Measurements from ENCODE around the gene PLEKHO2. TPM values are rescaled to one million over a fixed set of nuclear protein-coding genes. Genes with fewer than 3 reads are reported as not detected.

The PLEKHO2 gene
- total RNA-seq, 1 donor from 2014 or later = 8.8 TPM

GRCh38 chr15:64907991-64908390 is 66.3 kb downstream of the PLEKHO2 start:
- peaks cover 10% of the 10 kb centered on the region for H3K27me3 Mint-ChIP-seq (ENCODE audit: low read depth)
- peaks cover 6% of the 10 kb centered on the region for H3K36me3 Mint-ChIP-seq
- peaks cover 27% of the 10 kb centered on the region for H3K4me1 Mint-ChIP-seq
- no peak for TF ChIP-seq CTCF (IDR thresholded peaks at IDR 0.05; ENCODE audit: unreplicated experiment)
- peaks cover 8% of the 10 kb centered on the region for H3K9me3 Mint-ChIP-seq
- H3K27ac Mint-ChIP-seq = no peak overlapping the region
- no peak overlapping the region for H3K4me3 Mint-ChIP-seq
- no peak for DNase-seq (ENCODE audit: low spot score in 2 of 2, unreplicated experiment in 2 of 2)

GRCh38 chr15:64909546-64909945 is 67.8 kb downstream of the PLEKHO2 start:
- Mint-ChIP-seq H3K4me1 (peaks cover 20% of the 10 kb centered on the region), H3K27ac (no peak overlapping the region), H3K4me3 (no peak overlapping the region), H3K9me3 (peaks cover 8% of the 10 kb centered on the region), H3K27me3 (ENCODE audit: low read depth) (peaks cover 10% of the 10 kb centered on the region), H3K36me3 (peaks cover 6% of the 10 kb centered on the region)
- TF ChIP-seq CTCF (IDR thresholded peaks at IDR 0.05; ENCODE audit: unreplicated experiment) = no peak
- DNase-seq (ENCODE audit: low spot score in 2 of 2, unreplicated experiment in 2 of 2) = no peak

GRCh38 chr15:64911311-64912186 is 69.8 kb downstream of the PLEKHO2 start, which contains the start of gene ANKDD1A:
Gene ANKDD1A (plus strand): TSS chr15:64911902. CDS start chr15:64911931, 29 bp downstream.
- Mint-ChIP-seq H3K9me3 (peaks cover under 1% of the 10 kb centered on the region), H3K27me3 (ENCODE audit: low read depth) (peaks cover 10% of the 10 kb centered on the region), H3K4me1 (peaks cover 13% of the 10 kb centered on the region), H3K27ac (no peak within 1 kb of the TSS), H3K4me3 (peak within 1 kb of the TSS; percentile 76), H3K36me3 (no peaks in the 10 kb centered on the region)
- peak in 1 of 2 experiments; percentile 76 for DNase-seq (ENCODE audit: low spot score in 2 of 2, unreplicated experiment in 2 of 2)
- no peak for TF ChIP-seq CTCF (IDR thresholded peaks at IDR 0.05; ENCODE audit: unreplicated experiment)

- no peak for DNase-seq (ENCODE audit: low spot score in 2 of 2, unreplicated experiment in 2 of 2)
- no peak overlapping the region for H3K27ac Mint-ChIP-seq
- peaks cover 10% of the 10 kb centered on the region for H3K27me3 Mint-ChIP-seq (ENCODE audit: low read depth)
These were observed 70.9 kb downstream of the PLEKHO2 start for GRCh38 chr15:64912379-64913325.

More at GRCh38 chr15:64912379-64913325, 70.9 kb downstream of the PLEKHO2 start:
- Mint-ChIP-seq H3K4me3 (peak overlapping the region; percentile 76), H3K4me1 (peaks cover 13% of the 10 kb centered on the region), H3K9me3 (no peaks in the 10 kb centered on the region), H3K36me3 (no peaks in the 10 kb centered on the region)
- no peak for TF ChIP-seq CTCF (IDR thresholded peaks at IDR 0.05; ENCODE audit: unreplicated experiment)
